GM18909 (cell line): ENCODE data around the gene MGLL.

Experiments used
- ATAC-seq: cut with Tn5 transposase; IDR thresholded peaks from one replicate; pipeline ENCODE4 v1.9.1; 2021; ENCODE audit warnings: mild to moderate bottlenecking; ENCODE audit not compliant: unreplicated experiment, poor library complexity

Gene MGLL

GRCh38 chr3:127777332-127777731, 45.0 kb downstream of the MGLL start:
- ATAC-seq = no peak

GRCh38 chr3:127776347-127776746, 46.0 kb downstream of the MGLL start:
- ATAC-seq = no peak

- no peak for ATAC-seq
These were observed 46.8 kb downstream of the MGLL start for GRCh38 chr3:127775398-127776109.

GRCh38 chr3:127774647-127775046, 47.7 kb downstream of the MGLL start:
- no peak for ATAC-seq

- ATAC-seq = no peak
These were observed 48.4 kb downstream of the MGLL start for GRCh38 chr3:127773752-127774395.

- no peak for ATAC-seq
These were observed 49.2 kb downstream of the MGLL start for GRCh38 chr3:127772827-127773751.

GRCh38 chr3:127772273-127772672, 50.0 kb downstream of the MGLL start:
- no peak for ATAC-seq

GRCh38 chr3:127771746-127772145, 50.6 kb downstream of the MGLL start:
- no peak for ATAC-seq

- ATAC-seq = no peak
These were observed 51.5 kb downstream of the MGLL start for GRCh38 chr3:127770671-127771355.

GRCh38 chr3:127769284-127770081, 52.8 kb downstream of the MGLL start:
- ATAC-seq = no peak

- ATAC-seq = no peak
These were observed 53.8 kb downstream of the MGLL start for GRCh38 chr3:127768346-127769008.

GRCh38 chr3:127767126-127767525, 55.2 kb downstream of the MGLL start:
- no peak for ATAC-seq

GRCh38 chr3:127765735-127766134, 56.6 kb downstream of the MGLL start:
- no peak for ATAC-seq

GRCh38 chr3:127764841-127765362, 57.4 kb downstream of the MGLL start:
- ATAC-seq = peak; percentile 28

- no peak for ATAC-seq
These were observed 58.0 kb downstream of the MGLL start for GRCh38 chr3:127764301-127764700.

GRCh38 chr3:127763816-127764215, 58.5 kb downstream of the MGLL start:
- ATAC-seq = no peak

- ATAC-seq = no peak
These were observed 59.0 kb downstream of the MGLL start for GRCh38 chr3:127763337-127763736.

- no peak for ATAC-seq
These were observed 59.6 kb downstream of the MGLL start for GRCh38 chr3:127762787-127763105.
